HepG2 (cell line): ENCODE results near the gene TPRKB. TPM values are rescaled to one million over a fixed set of nuclear protein-coding genes. Genes with fewer than 3 reads are reported as not detected.

Experiments
- ATAC-seq: fragments of 200-7000 bp; cut with Tn5 transposase; 3 replicates; pipeline ENCODE4 v1.9.1; 2020; ENCODE audit warnings: mild to moderate bottlenecking, moderate library complexity
- BruUV-seq: library from RNA; stranded (reverse); fragments of 400-500 nt; replicated peaks from 2 replicates; lab custom pipeline; 2021; lab: Mats Ljungman, UMichigan
- CTCF ChIA-PET: fragments of 300-600 bp; formaldehyde crosslinking; extraction: SDS; loops from one replicate; lab custom pipeline; 2021; ENCODE audit warnings: low total read pairs, inconsistent platforms, low intra/inter-chr PET ratio; lab: Yijun Ruan, JAX
- POLR2A ChIA-PET: fragments of 350-600 bp; sonication (Branson Sonifier 250); formaldehyde crosslinking; loops from one replicate; lab custom pipeline; 2020; ENCODE audit warnings: antibody characterized with exemption, inconsistent platforms; lab: Yijun Ruan, JAX
- DNase-seq: peaks from one replicate; pipeline ENCODE4 v3.0.0-alpha.2; 2015; ENCODE audit warnings: low spot score
- FAIRE-seq: peaks from 3 replicates; lab custom pipeline; 2011; peaks lifted over from hg19 to GRCh38; lab: Jason Lieb, UNC
- H2AFZ ChIP-seq: one replicate; pipeline ENCODE4 v1.6.1; 2011; ENCODE audit warnings: low read length, inconsistent platforms
- H3K27ac ChIP-seq: fragments of 300-600 bp; 3 replicates; pipeline ENCODE4 v1.8.0; 2011; ENCODE audit warnings: mixed run types, mild to moderate bottlenecking, mixed read lengths, low read length, inconsistent platforms; ENCODE audit not compliant: insufficient read depth; ENCODE audit errors: extremely low read length
- H3K27me3 ChIP-seq, 2 experiments: fragments of 200-600 bp in 1 of 2; 2 replicates in 1 of 2; 3 replicates in 1 of 2; pipeline versions ENCODE4 v1.6.0 to v1.8.0; 2011; ENCODE audit warnings: low read length in 2 of 2, mild to moderate bottlenecking in 2 of 2, moderate library complexity in 2 of 2, inconsistent platforms in 1 of 2; ENCODE audit not compliant: insufficient read depth in 2 of 2, control insufficient read depth in 1 of 2
- H3K36me3 ChIP-seq, 2 experiments: fragments of 200-600 bp in 1 of 2; replicated peaks in 1 of 2; 2 replicates in 1 of 2; 3 replicates in 1 of 2; pipeline versions ENCODE4 v1.5.1 to v1.8.0; 2011; ENCODE audit warnings: low read length in 2 of 2, inconsistent platforms in 1 of 2; ENCODE audit not compliant: insufficient read depth in 2 of 2, control insufficient read depth in 1 of 2
- H3K4me1 ChIP-seq: 2 replicates; pipeline ENCODE4 v1.5.1; 2012; ENCODE audit warnings: low read length, inconsistent platforms; ENCODE audit not compliant: insufficient read depth
- H3K4me2 ChIP-seq: 2 replicates; pipeline ENCODE4 v1.6.0; 2011; ENCODE audit warnings: low read depth, low read length, inconsistent platforms
- H3K4me3 ChIP-seq, 3 experiments: fragments of 200-600 bp in 1 of 3; sonication (generic), shearing (Covaris generic) in 1 of 3; replicated peaks in 1 of 3; 2 replicates each; pipeline ENCODE4 v1.5.1; 2011 to 2016; ENCODE audit warnings: low read length in 3 of 3, inconsistent platforms in 2 of 3, low read depth in 2 of 3, mild to moderate bottlenecking in 2 of 3, control low read depth in 1 of 3, mixed read lengths in 1 of 3; ENCODE audit not compliant: insufficient read depth in 1 of 3
- H3K79me2 ChIP-seq: one replicate; pipeline ENCODE4 v1.6.1; 2011; ENCODE audit warnings: low read length, inconsistent platforms; ENCODE audit not compliant: insufficient read depth
- H3K9ac ChIP-seq: 2 replicates; pipeline ENCODE4 v1.6.0; 2011; ENCODE audit warnings: mild to moderate bottlenecking, low read depth, low read length, inconsistent platforms; ENCODE audit not compliant: insufficient read depth
- H3K9me3 ChIP-seq: 2 replicates; pipeline ENCODE4 v1.5.1; 2012; ENCODE audit warnings: mild to moderate bottlenecking, low read length
- H4K20me1 ChIP-seq: 2 replicates; pipeline ENCODE4 v1.6.0; 2011; ENCODE audit warnings: inconsistent platforms, mild to moderate bottlenecking, low read length, moderate library complexity; ENCODE audit not compliant: insufficient read depth
- CTCF ChIP-seq: sonication (generic); formaldehyde crosslinking; IDR thresholded peaks from 2 replicates; pipeline ENCODE4 v1.5.0; 2020; ENCODE audit warnings: mild to moderate bottlenecking, missing genetic modification reagents, moderate library complexity
- ELF1 ChIP-seq: sonication (generic); formaldehyde crosslinking; IDR thresholded peaks from 2 replicates; pipeline ENCODE4 v1.4.0; 2020; ENCODE audit warnings: missing genetic modification reagents
- GTF3A ChIP-seq: sonication (generic); formaldehyde crosslinking; conservative IDR thresholded peaks from 2 replicates; pipeline ENCODE4 v1.4.0; 2020; ENCODE audit warnings: mild to moderate bottlenecking, missing genetic modification reagents
- HMGA1 ChIP-seq: sonication (generic); formaldehyde crosslinking; conservative IDR thresholded peaks from 2 replicates; pipeline ENCODE4 v1.4.0; 2020; ENCODE audit warnings: missing genetic modification reagents
- KAT2B ChIP-seq: fragments of 150-350 bp; IDR thresholded peaks from 2 replicates; pipeline ENCODE4 v1.6.1; 2014; ENCODE audit warnings: low read depth, low read length, borderline replicate concordance
- NCOA1 ChIP-seq: sonication (generic); formaldehyde crosslinking; IDR thresholded peaks from 2 replicates; pipeline ENCODE4 v1.9.0; 2021; ENCODE audit warnings: missing genetic modification reagents
- PAF1 ChIP-seq: IDR thresholded peaks from 2 replicates; pipeline ENCODE4 v1.6.1; 2016; ENCODE audit warnings: missing genetic modification reagents, missing compliant biosample characterization
- RELA ChIP-seq: sonication (generic); formaldehyde crosslinking; IDR thresholded peaks from 2 replicates; pipeline ENCODE4 v1.4.0; 2020; ENCODE audit warnings: missing genetic modification reagents
- SUZ12 ChIP-seq: fragments of 150-350 bp; IDR thresholded peaks from 2 replicates; pipeline ENCODE4 v1.6.1; 2014; ENCODE audit warnings: low read depth, low read length
- ZBTB44 ChIP-seq: sonication (generic); formaldehyde crosslinking; IDR thresholded peaks from 2 replicates; pipeline ENCODE4 v1.4.0; 2020; ENCODE audit warnings: missing genetic modification reagents
- ZMYM4 ChIP-seq: sonication (generic); formaldehyde crosslinking; IDR thresholded peaks from 2 replicates; pipeline ENCODE4 v1.8.1; 2023; ENCODE audit warnings: mild to moderate bottlenecking, missing genetic modification reagents
- ZNF124 ChIP-seq: sonication (generic); formaldehyde crosslinking; IDR thresholded peaks from 2 replicates; pipeline ENCODE4 v1.4.0; 2020; ENCODE audit warnings: missing genetic modification reagents
- ZNF670 ChIP-seq: sonication (generic); formaldehyde crosslinking; IDR thresholded peaks from 2 replicates; pipeline ENCODE4 v1.8.0; 2022; ENCODE audit warnings: mild to moderate bottlenecking, missing genetic modification reagents, borderline replicate concordance
- ZNF788 ChIP-seq: sonication (generic); formaldehyde crosslinking; IDR thresholded peaks from 2 replicates; pipeline ENCODE4 v1.5.0; 2020; ENCODE audit warnings: mild to moderate bottlenecking, missing genetic modification reagents, borderline replicate concordance
- ZNF83 ChIP-seq: sonication (generic); formaldehyde crosslinking; IDR thresholded peaks from 2 replicates; pipeline ENCODE4 v1.4.0; 2020; ENCODE audit warnings: missing genetic modification reagents, mild to moderate bottlenecking, borderline replicate concordance
- WGBS: methylation state at CpG from one replicate; pipeline ENCODE4 v1.1.6; 2017; ENCODE audit warnings: low lambda C conversion rate; 5-methylcytosine and 5-hydroxymethylcytosine counted together
- in situ Hi-C: cut with HindIII; loops from 2 replicates; pipeline ENCODE4 v1.10.0; 2017; ENCODE audit warnings: low pct_unique_long_range_greater_than_20kb; ENCODE audit not compliant: extremely low pct_ligation_motif_present
- intact Hi-C: fragments of 100-400 bp; cut with micrococcal nuclease; formaldehyde crosslinking; loops from one replicate; pipeline ENCODE4 v1.10.0; 2022; ENCODE audit not compliant: unreplicated experiment
- polyA plus RNA-seq, 8 experiments: library from polyadenylated mRNA; depleted of rRNA in 3 of 8; stranded (reverse) in 7 of 8; unstranded in 1 of 8; fragments of >200 nt; fragmentation: Illumina TruSeq in 4 of 8; extraction: Trizol in 4 of 8; gene quantifications; 2 replicates each; pipeline versions ENCODE4 v1.2.1 to v1.2.3, GENCODE V29; 2011 to 2016; ENCODE audit warnings: low read depth in 4 of 8, missing spikeins in 1 of 8, mixed read lengths in 1 of 8; ENCODE audit not compliant: insufficient read depth in 1 of 8
- total RNA-seq, 5 experiments: library from RNA; depleted of rRNA; stranded (reverse); fragments of >200 nt; fragmentation: Illumina TruSeq; extraction: Trizol; gene quantifications; 2 replicates each; pipeline ENCODE4 v1.2.3, GENCODE V29; 2016; ENCODE audit warnings: low read depth in 1 of 5

The TPRKB gene
- total and polyA plus RNA-seq, 2 of the 13 experiments (the other 11 are each of a cell fraction or from before 2014, with no cell fraction given), result 32.0 to 58.0 TPM

GRCh38 chr2:73704285-73704684, 32.9 kb downstream of the TPRKB start:
- H3K4me1 ChIP-seq, result peaks cover 22% of the 10 kb centered on the region
- no peaks in the 10 kb centered on the region for H3K79me2 ChIP-seq
- ChIA-PET POLR2A (no interaction called here), CTCF (no interaction called here)
- no peaks in the 10 kb centered on the region for H3K36me3 ChIP-seq
- no peak overlapping the region for H3K4me3 ChIP-seq
- ATAC-seq (no peak), DNase-seq (no peak), FAIRE-seq (no peak)
- H3K27ac ChIP-seq, result no peak overlapping the region
- H2AFZ ChIP-seq, result no peak overlapping the region
- H4K20me1 ChIP-seq, result no peaks in the 10 kb centered on the region
- H3K9ac ChIP-seq, result no peak overlapping the region
- no TSS peak for BruUV-seq
- TF ChIP-seq HMGA1, result no peak
- TF ChIP-seq KAT2B, result no peak
- no peak for TF ChIP-seq ZNF670 (CRISPR knock-in tag)
- no peak for TF ChIP-seq ZMYM4 (CRISPR knock-in tag)
- no peak for TF ChIP-seq ZNF83 (CRISPR knock-in tag)
- no peak for TF ChIP-seq NCOA1
- no peak for TF ChIP-seq PAF1 (CRISPR knock-in tag)
- TF ChIP-seq RELA (CRISPR knock-in tag), result no peak
- no peak for TF ChIP-seq ELF1 (CRISPR knock-in tag)
- no peak for TF ChIP-seq GTF3A (CRISPR knock-in tag)
- no peak for TF ChIP-seq ZNF788 (CRISPR knock-in tag)
- H3K27me3 ChIP-seq, result peaks cover 0 to 19% of the 10 kb centered on the region in 2 experiments; a peak in 2 of 5 replicates
- in situ Hi-C loops, result loop anchor here (5.0 kb wide), 1 partner anchor 62 kb away; the partner anchor contains the start of gene NAT8
- intact Hi-C loops, result no loop called here
- 30% methylated on average over 3 of the region's 6 CpGs for WGBS
- no peak overlapping the region for H3K4me2 ChIP-seq
- H3K9me3 ChIP-seq, result no peaks in the 10 kb centered on the region

DNA sequence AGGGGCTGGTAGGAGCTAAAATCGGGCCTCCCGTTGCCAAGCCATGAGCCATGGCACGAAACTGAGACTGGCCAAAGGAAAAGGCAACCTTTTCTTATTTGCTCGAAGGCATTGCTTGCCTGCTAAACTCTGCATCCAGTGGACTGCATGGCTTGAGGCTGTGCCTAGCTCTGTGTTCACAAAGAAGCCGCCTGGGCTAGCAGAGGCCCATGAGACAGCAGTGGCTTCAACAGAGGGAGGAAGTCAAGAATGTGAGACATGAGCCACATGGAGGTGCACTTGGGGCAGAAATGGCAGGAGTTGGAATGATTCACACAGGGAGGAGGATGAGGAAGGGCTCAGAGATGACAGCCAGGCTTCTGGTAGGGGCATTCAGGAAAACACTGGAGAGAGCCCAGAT, 33.5 kb downstream of the TPRKB start:
- Histone ChIP-seq H3K36me3 (no peaks in the 10 kb centered on the region), H3K4me3 (no peak overlapping the region), H3K9me3 (peaks cover under 1% of the 10 kb centered on the region; the same call in 1 of the 2 replicates), H3K27ac (no peak overlapping the region), H4K20me1 (no peaks in the 10 kb centered on the region), H3K4me2 (no peak overlapping the region), H3K79me2 (no peaks in the 10 kb centered on the region), H3K4me1 (peaks cover 22% of the 10 kb centered on the region), H3K9ac (no peak overlapping the region), H3K27me3 (peaks cover 0 to 19% of the 10 kb centered on the region in 2 experiments; a peak in 2 of 5 replicates), H2AFZ (no peak overlapping the region)
- no peak for FAIRE-seq
- in situ Hi-C loops, result loop anchor here (5.0 kb wide), 1 partner anchor 61 kb away; the partner anchor contains the start of gene NAT8
- 57% methylated on average over 5 of the region's 5 CpGs for WGBS
- no TSS peak for BruUV-seq
- ATAC-seq, result no peak
- no peak for DNase-seq
- intact Hi-C loops, result no loop called here
- ChIA-PET CTCF (no interaction called here), POLR2A (no interaction called here)
- TF ChIP-seq SUZ12, result no peak
- TF ChIP-seq CTCF, result peak; percentile 33
- TF ChIP-seq ZBTB44, result no peak
- no peak for TF ChIP-seq ZNF124
